Measurements from ENCODE around the gene CCDC106. TPM values are rescaled to one million over a fixed set of nuclear protein-coding genes. Genes with fewer than 3 reads are reported as not detected.
A peak's percentile ranks its signal among the peaks of the same experiment; 100 is the strongest.

Gene CCDC106
- 9.4 TPM for total RNA-seq (ENCODE audit: insufficient read depth, low replicate concordance)

DNA sequence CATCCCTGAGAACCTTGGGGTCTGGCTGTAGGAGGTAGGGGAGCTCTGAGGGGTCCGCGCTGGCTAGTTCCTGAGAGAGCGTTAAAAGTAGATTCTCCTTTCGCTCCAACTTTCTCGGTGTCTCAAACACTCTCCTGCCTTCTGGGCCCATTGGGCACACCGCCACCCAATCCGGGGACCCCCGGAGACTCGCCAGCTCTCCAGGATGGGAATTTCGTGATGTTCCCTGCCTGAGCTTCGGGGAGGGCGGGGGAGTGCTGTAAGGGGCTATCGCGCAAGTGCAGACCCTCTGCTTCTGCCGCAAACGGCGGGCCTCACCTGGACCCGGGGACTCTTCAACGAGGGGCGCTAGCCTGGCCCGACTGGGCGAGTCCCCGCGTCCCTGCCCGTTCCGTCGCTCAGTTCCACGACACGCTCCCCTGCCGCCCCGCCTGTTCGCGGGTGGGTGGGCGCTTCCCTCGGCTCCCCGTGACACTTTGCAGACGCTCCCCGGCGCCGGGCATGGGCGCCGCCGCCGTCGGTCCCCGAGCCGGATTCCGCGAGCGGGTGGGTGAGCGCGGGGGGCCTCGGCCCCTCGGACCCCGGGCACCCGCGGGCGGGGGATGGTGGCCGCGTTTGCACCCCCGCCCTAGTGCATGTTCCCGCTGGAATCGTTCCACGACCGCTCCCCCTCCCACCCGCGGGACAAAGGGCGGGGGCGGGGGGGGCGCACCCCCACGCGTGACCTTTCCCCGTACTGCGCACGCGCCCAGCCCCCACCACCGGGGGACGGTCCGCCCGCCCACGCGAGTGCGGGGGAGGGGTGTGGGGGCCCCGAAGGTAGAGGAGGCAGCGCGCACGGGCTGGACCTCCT is at the start of gene CCDC106:
Gene CCDC106 (plus strand): TSS at position 481 of the 853 bp plus-strand sequence. CDS start 835 bp downstream, outside the sequence.
- peak; percentile 81 for DNase-seq (ENCODE audit: low spot score)

DNA sequence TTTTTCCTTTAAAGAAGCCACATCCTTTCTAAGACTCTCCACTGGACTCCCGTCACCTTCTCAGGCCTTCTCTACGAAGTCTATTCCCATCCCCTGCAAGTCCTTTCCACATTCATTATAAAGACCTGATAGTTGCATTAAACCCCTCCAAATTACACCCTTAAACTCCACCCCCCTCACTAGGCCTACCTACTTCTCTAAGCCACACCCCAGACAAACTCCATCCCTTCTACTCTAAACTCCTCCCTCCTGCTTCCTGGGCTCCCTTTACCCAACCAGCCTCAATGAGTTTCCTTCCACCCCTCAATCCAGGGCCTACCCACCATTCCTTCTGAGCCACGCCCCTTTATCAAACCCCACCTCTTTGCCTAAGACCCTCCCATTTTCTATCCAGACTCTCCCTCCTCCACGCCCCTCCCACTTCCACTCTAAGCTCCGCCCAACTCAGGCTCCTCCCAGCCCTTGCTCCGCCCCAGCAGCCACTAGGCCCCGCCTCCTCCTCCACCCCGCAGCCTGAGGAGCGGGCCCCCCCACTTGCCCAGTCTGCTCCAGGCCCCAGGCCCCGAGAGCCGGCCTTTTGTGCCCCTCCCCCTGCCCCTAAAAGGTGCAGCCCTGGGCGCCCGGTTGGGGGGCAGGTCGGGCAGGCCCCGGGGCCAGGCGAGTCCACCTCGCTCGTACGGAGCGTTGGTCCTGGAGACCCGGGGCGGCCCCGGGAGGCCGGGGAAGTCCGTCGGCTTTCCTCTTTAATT is 49.1 kb upstream of the CCDC106 start:
- peak; percentile 90 for DNase-seq (ENCODE audit: low spot score)

DNA sequence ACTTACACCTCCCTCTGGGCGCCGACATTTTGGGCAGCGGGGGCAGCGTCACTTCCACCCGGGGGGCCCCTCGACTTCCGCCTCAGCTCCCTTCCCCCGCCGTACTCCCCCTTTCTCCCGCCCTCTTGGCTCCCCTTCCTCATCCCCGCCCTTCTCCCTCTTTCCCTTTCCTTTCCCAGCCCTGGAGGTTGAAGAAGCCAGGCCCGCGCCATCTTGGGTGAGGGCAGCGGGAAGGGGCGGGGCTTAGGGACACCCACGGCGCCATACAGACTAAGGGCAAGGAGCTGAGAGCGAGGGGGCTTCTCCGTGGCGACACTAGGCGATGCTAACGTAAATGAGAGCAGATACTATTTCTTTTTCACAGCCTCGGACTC is 48.6 kb upstream of the CCDC106 start, which contains the start of gene FIZ1:
Gene FIZ1 (minus strand): TSS at position 50 of the 374 bp plus-strand sequence. CDS start 1,652 bp downstream, outside the sequence.
- peak; percentile 100 for DNase-seq (ENCODE audit: low spot score)

DNA sequence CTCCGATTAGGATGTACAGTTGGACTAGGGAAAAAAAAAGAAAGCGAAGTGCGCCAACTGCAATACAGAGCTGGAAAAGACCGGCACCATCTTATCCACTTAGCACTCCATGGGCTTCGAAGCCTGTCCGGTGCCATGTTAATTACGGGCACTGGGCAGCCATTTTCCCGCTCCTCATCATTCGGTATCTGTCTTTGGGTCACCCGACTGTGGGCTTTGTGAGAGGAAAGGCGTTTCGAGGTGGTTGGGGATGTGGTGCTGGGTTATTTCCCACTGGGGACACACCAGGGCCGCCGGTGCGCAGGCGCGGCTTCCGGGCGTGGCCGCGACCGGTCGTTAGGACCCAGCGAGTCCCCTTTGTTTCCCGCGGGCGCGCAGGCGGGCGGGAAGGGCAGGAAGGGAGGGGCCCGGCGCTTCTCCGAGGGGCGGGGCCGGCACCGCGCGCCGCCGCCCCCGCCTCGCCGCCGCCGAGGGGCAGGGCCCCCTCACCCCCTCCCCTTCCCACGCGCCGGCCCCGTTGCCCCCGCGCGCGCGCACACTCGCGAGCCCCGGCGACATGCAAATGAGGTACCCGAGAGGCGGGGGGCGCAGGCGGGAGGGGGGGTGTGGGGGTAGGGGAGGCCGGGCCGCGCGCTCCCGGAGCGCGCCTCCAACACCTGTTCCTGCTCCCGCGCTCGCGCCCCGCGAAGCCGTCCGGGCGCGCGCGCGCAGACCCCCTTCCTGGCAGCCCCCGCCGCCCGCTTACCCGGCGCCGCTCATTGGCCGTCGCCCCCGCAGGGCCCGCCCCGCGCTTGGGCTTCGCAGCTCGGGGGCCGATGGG is 48.0 kb upstream of the CCDC106 start, which contains the start of gene ZNF524:
Gene ZNF524 (plus strand): TSS at position 447 of the 820 bp plus-strand sequence. CDS start 1,825 bp downstream, outside the sequence.
- peak; percentile 98 for DNase-seq (ENCODE audit: low spot score)

DNA sequence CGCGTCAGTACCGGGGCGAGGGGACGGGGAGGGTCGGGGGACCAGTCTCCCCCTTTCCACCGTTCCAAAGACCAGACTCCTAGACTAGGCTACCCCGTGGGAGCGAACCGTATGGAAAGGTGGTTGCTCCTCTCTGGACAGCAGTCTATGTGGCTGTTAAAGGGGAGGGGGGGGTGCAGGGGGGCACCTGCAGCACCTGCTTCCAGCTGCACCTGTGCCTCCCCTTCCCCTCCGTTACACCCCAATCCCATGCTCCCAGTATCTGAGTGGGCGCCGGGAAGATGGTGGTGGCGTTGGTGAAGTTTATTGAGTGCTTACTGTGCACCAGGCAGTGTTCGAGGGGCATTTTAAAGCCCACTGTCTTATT is 47.4 kb upstream of the CCDC106 start:
- no peak for DNase-seq (ENCODE audit: low spot score)

DNA sequence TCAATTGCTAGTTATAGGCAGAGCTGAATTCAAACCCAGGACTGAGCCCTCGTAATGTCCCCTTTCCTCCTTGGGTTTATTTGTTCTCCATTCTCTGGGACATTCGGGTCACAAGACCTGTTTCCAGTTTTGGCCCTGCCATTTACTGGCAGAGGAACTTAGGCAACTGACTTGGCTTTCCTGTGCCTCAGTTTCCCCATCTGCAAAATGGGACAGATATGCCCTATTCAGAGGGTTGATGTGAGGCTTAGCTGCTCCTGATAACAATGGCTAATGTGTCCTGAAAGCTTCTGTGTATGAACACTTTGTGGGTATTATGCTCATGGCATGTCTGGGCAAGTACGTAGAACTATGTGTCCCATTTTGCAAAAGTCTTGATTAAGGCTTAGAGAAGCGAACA is 46.9 kb upstream of the CCDC106 start:
- peak; percentile 34 for DNase-seq (ENCODE audit: low spot score)

DNA sequence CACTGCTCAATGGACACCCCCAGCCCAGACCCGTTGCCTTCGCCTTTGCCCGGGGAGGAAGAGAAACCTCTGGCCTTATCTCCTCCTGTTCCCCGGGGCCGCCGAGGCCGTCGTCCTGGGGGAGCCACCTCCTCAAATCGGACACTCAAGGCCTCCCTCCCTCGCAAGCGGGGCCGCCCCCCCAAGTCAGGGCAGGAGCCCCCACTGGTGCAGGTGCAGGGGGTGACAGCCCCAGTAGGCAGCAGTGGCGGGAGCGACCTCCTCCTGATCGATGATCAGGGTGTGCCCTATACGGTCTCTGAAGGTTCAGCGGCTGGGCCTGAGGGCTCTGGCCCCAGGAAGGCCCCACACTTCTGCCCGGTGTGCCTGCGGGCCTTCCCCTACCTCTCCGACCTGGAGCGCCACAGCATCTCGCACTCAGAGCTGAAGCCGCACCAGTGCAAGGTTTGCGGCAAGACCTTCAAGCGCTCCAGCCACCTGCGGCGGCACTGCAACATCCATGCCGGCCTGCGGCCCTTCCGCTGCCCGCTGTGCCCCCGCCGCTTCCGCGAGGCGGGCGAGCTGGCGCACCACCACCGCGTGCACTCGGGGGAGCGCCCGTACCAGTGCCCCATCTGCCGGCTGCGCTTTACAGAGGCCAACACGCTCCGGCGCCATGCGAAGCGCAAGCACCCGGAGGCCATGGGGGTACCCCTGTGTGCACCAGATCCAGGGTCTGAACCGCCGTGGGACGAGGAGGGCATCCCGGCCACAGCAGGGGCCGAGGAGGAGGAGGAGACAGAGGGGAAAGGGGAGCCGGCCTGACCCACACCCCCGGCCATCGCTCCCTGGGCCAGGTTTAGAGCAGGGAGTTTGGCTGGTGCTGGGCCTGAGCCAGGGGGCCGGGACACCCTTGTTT is 45.7 kb upstream of the CCDC106 start:
- no peak for DNase-seq (ENCODE audit: low spot score)

DNA sequence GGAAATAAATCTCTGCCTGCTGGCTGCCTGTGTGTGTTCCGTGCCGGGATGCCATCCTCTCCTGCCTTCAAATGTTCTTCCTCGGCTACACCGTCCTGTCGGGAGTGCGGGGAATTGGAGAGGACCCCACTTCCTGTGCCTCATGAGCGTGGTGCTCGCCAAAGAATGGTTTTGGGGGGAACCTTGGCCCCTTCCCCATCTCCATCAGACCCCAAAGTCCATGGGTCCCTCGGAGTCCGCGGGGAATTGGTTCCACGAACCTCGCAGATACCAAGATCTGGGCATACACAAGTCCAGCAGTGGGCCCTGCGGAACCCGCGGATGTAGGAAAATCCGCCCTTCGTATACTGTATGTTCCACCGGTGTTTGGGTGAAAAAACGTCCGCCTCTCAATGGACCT is 44.9 kb upstream of the CCDC106 start:
- no peak for DNase-seq (ENCODE audit: low spot score)

DNA sequence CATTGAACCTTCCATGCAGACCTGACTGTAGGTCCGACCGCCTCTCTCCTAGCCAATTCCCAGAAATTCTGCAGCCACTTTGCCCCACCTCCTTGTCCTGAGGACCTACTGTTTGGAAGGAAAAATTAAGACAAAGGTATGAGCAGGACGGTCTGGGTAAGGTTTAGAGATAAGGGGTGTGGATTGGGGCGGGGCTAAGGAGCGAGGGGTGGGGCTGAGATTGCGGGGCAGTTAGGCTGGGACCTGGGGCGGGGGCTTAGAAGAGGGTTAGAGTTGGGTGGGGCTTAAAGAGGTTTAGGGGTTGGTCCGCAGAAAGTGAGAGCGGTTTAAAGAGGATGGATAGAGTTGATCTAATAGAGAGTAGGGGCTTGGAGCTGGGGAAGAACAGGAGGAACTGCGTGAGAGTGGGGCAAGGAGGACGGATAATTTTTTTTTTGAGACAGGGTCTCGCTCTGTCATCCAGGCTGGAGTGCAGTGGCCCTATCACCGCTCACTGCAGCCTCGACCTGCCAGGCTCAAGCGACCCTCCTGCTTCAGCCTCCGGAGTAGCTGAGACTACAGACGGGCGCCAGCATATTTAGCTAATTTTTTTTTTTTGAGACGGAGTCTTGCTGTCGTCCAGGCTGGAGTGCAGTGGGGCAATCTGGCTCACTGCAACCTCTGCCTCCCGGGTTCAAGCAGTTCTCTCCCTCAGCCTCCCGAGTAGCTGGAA is 44.3 kb upstream of the CCDC106 start:
- DNase-seq (ENCODE audit: low spot score): no peak

DNA sequence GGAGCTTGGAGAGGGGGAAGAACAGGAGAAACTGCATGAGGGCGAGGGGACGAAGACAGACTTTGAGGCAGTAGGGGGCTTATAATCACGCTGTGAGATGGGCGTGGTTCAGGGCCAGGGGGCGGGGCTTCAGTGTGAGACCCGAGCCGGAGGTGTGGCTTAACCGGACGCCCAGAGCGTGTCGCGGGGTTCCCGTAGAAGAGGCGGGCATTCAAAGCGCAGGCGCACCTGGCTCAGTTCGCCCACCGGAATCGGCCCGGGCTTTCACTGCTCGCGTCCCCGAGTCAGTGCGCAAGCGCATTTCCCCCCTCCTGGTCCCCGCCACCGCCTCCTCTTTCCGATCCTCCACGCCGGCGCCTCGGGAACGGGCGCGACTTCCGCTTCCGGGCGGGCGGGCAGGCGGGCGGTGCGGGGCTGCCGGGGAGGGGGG is 42.8 kb upstream of the CCDC106 start:
- DNase-seq (ENCODE audit: low spot score): peak; percentile 99

DNA sequence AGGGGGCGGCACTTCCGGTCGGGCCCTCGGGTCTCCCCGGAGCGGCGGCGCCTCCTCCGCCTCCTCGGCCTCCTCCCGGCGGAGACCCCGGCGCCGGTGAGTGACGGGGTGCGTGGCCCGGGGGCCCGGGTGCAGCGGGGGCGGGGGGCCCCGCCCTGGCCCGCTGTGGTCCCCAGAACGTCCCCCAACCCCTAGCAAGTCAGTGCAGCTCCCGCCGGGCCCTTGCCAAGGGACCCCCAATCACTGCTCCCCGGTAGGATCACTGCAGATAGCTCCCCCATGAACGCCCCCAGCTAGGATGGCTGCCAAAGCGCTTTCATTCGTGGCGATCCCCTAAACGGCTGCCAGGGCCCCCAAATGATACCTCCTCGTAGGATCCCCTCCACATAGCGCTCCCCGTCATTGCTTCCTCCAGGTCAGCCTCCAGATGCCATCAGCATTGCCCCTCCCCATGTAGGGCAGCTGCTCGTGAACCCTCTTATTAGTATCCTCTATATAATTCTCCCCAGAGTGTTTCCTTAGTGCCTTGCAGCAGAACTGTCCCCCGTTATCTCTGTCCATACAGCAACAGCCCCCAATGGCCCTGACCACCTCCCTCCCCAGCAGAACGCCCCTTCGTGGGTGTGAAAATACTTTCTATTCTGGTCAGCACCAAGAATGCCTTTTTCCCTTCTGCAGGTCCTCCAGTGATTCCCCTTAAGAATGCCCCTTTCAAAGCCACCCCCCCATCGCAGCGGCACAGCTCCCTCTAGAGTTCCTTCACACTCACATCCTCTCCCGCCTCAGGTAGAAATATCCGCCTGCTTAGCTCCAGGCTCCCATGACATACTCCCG is 42.2 kb upstream of the CCDC106 start, which contains the start of gene ZNF865:
Gene ZNF865 (plus strand): TSS at position 11 of the 834 bp plus-strand sequence. CDS start 7,972 bp downstream, outside the sequence.
- peak; percentile 88 for DNase-seq (ENCODE audit: low spot score)

DNA sequence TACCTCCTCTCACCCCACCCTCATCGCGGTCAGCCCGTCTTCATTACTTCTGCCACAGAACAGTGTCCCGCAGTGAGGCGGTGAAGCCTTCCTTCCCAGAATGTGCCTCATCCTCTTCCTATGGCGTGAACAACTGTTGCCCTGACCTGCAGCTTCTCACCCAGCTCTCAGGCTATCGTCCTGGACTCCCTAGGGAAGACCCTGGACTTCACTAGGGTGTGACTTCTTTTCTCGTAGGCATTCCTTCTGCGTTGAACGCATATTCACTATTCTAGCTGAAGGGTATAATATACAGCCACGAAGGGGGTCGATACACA is 41.6 kb upstream of the CCDC106 start:
- DNase-seq (ENCODE audit: low spot score): no peak

DNA sequence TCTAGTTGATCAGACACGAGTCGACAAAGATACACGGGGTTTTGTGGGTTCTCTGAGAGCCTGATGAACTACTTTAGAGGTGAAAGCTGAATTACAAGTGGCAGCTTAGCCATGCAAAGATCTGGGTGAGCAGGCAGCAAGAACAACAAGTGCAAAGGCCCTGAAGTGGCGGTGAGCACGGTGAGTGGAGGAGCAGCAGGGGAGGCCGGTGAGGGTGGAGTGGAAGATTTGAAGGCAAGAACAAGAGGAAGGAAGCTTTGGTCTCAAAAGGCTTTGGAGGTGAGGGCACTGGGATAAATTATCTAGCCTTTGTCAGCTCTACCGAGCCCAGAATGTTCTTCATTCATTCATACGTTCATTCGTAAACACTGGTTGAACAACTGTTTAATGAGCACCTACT is 41.2 kb upstream of the CCDC106 start:
- no peak for DNase-seq (ENCODE audit: low spot score)

DNA sequence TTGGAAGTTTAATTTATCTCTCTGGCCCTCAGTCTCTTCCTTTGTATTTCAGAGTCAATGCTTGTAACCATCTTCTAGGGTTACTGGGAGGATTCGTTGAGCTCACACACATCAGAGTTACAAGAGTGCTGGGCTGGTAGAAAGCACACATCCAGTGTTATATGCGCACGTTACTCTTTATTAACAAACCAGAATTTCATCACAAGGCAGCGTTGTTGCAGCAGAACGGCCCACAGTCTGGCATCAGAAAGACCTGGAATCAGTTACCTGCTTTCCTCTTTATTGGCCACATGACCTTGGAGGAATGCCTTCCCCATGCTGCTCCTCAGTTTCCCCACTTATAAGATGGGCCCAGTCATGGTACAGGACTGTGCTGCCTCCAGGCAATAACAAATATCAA is 38.7 kb upstream of the CCDC106 start:
- DNase-seq (ENCODE audit: low spot score): no peak

DNA sequence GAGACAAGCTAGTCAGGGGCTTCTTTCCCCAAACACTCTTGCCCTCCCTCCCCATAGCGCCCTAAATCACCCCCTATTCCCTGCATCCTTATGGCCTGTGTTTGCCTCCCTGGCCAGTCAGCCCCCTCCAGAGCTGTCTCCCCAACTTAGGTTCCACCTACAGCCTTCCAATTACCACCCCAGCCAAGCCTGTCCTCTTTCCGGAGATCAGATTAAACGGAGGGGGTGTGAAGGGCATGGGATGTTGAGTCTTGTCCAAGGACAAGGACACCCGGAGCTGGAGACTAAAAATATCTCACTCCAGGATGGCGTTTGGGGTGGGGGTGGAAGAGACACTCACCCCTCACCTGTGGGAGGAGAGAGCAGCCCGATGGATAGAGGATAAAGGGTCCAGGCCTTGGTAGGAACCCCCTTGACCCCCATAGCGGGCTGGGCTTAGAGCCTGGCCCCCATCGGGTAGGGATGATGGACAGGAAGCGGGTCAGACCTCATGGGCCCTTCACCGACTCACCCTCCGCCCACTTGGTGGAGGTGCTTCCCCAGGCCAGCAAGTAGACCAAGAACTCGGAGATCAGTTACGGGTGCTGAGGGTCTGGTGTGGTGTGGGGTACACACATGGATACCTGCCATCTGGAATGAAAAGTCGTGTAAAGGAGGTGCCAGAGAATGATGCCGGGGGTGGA is 36.6 kb upstream of the CCDC106 start:
- DNase-seq (ENCODE audit: low spot score): no peak

DNA sequence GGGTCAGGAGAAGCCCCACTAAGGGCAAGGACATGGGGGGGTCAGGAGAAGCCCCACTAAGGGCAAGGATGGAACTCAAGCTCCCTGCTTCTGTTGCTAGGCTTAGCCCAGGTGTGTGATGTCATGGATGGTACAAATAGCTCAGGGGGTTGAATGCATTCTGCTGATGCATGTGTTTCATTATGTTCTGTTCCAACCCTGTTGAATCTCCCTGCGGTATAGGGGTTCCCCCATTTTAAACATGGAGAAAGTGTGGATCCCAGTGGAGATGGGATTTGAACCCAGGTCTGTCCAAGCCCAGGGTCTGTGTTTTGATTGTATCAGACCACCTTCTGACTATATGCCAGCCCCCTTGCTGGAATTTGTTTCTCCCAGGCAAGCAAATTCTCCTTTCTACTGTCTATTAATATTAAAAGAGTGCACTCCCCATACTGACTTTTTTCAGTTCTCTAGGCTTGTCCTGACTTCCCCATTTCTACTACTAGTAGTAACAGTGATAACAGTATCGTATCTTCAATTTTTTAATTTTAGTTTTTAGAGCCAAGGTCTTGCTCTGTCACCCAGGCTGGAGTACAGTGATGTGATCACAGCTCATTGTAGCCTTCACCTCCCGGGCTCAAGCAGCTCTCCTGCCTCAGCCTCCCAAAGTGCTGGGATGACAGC is 35.9 kb upstream of the CCDC106 start:
- no peak for DNase-seq (ENCODE audit: low spot score)

DNA sequence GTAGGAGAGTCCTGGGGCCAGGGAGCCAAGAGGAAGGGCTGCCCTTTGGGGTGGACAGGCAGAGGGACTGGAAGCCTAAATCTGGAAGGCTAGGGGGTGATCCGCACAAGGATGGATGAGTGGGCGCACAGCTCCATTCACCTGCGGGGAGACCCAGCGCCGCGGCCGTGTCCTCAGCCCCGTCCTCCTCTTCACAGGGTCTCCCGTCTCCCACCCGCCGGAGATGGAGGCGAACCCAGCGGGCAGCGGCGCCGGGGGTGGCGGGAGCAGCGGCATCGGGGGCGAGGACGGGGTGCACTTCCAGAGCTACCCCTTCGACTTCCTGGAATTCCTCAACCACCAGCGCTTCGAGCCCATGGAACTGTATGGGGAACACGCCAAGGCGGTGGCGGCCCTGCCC is 34.6 kb upstream of the CCDC106 start:
- no peak for DNase-seq (ENCODE audit: low spot score)
